ENCODE results near the gene CCDC43.

DNA sequence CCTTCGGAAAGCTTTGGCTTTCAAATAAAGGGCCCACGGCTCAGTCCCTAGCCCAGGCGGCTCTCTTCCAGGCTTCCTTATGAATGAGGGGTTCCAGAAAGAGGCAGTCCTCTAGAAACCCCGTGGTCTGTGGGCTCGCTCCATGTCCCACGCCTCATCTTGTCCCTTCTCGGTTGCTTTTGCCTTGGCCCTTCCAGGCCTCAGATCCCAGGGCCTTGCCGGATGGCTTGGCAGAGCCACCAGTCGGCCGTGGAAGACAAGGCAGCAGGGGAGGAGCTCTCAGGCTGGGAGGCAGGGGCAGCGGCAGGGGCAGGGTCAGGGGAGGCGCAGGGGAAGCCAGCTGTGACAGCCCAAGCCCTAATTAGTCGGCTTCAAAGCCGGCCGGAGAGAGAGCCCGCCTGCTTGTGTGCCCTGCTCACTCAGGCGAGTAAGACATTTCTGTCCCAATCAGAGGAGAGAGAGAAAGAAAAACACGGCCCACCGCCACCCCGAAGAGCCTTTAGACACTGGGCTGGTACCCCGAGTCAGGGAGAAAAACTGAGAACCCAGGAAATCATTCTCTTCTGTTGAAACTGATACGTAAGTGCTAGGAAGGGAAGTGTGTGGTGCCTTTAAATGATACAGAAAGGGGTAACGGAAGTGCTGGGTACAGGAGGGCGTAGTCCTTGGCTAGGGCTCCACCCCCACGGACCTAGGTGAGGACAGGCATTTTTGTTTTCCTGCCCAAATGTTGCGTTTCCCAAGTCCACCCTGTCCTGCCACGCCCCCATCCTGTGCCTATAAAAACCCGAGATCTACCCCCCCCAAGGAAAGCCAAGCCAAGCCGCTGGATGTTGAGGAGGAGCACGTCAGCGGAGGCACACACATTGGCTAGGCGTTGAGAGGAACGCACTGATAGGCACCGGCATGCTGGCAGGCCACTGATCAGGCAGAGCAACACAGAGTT, 61.1 kb downstream of the CCDC43 start:
- TF ChIP-seq, protein P1, sequence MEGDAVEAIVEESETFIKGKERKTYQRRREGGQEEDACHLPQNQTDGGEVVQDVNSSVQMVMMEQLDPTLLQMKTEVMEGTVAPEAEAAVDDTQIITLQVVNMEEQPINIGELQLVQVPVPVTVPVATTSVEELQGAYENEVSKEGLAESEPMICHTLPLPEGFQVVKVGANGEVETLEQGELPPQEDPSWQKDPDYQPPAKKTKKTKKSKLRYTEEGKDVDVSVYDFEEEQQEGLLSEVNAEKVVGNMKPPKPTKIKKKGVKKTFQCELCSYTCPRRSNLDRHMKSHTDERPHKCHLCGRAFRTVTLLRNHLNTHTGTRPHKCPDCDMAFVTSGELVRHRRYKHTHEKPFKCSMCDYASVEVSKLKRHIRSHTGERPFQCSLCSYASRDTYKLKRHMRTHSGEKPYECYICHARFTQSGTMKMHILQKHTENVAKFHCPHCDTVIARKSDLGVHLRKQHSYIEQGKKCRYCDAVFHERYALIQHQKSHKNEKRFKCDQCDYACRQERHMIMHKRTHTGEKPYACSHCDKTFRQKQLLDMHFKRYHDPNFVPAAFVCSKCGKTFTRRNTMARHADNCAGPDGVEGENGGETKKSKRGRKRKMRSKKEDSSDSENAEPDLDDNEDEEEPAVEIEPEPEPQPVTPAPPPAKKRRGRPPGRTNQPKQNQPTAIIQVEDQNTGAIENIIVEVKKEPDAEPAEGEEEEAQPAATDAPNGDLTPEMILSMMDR (conservative IDR thresholded peaks at IDR 0.05 in 1 of 2, IDR thresholded peaks at IDR 0.05 in 1 of 2; ENCODE audit: low read depth in 1 of 2, low read length in 2 of 2): no peak
- no peak for TF ChIP-seq EZH2 (IDR thresholded peaks at IDR 0.05; ENCODE audit: low read length, missing control alignments)
